Vagina (tissue), 2 donors: ENCODE data around the gene PNPLA2.

Source experiments
- POLR2A ChIP-seq, 2 donors: fragments of 450-650 bp; IDR thresholded peaks; one replicate each; pipeline ENCODE4 v1.6.1; 2017; ENCODE audit warnings: antibody characterized with exemption in 2 of 2, mild to moderate bottlenecking in 2 of 2, moderate library complexity in 2 of 2
- POLR2AphosphoS5 ChIP-seq, 2 donors: sonication (generic); formaldehyde crosslinking; IDR thresholded peaks; one replicate each; pipeline ENCODE4 v1.9.0; 2017; ENCODE audit warnings: antibody characterized with exemption in 2 of 2, mild to moderate bottlenecking in 2 of 2, low read depth in 1 of 2; ENCODE audit not compliant: insufficient read depth in 1 of 2
- TF ChIP-seq, protein P1 (sequence below), 3 experiments: fragments of 450-650 bp in 2 of 3; fragments of 200-600 bp in 1 of 3; sonication (generic) in 1 of 3; IDR thresholded peaks; one replicate each; pipeline ENCODE4 v1.5.1; 2017 to 2019; ENCODE audit warnings: antibody characterized with exemption in 3 of 3, mild to moderate bottlenecking in 2 of 3, moderate library complexity in 2 of 3

DNA sequence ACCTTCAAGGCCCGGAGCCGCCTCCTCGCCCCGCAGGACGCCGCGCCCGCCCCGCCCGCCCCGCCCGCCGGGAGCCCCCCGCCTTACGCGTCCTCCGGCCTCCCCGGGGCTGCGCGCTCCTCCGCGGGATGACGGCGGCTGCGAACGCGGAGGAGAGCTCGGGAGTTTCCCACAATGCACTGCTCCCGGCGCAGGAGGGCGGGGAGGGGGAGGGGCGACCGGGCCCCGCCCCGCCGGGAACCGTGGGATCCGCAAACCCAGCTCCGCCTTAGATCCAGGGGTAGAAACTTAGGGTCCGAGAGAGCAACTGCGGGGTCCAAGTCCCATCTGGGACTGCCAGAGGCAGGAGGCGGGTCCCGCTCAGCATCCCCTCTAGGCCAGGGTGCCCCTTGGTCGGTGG is 28.8 kb upstream of the PNPLA2 start, which contains the start of gene CEND1:
- TF ChIP-seq, protein P1, sequence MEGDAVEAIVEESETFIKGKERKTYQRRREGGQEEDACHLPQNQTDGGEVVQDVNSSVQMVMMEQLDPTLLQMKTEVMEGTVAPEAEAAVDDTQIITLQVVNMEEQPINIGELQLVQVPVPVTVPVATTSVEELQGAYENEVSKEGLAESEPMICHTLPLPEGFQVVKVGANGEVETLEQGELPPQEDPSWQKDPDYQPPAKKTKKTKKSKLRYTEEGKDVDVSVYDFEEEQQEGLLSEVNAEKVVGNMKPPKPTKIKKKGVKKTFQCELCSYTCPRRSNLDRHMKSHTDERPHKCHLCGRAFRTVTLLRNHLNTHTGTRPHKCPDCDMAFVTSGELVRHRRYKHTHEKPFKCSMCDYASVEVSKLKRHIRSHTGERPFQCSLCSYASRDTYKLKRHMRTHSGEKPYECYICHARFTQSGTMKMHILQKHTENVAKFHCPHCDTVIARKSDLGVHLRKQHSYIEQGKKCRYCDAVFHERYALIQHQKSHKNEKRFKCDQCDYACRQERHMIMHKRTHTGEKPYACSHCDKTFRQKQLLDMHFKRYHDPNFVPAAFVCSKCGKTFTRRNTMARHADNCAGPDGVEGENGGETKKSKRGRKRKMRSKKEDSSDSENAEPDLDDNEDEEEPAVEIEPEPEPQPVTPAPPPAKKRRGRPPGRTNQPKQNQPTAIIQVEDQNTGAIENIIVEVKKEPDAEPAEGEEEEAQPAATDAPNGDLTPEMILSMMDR (IDR thresholded peaks at IDR 0.05) = no peak
- no peak for TF ChIP-seq POLR2A (IDR thresholded peaks at IDR 0.05)
- no peak for TF ChIP-seq POLR2AphosphoS5 (IDR thresholded peaks at IDR 0.05; ENCODE audit: insufficient read depth in 1 of 2, low read depth in 1 of 2)
